Smooth muscle cell of the brain vasculature (primary cell): ENCODE data around the gene AMBRA1.

Source experiments
- DNase-seq: peaks from one replicate; pipeline ENCODE4 v3.0.0-alpha.2; 2012; ENCODE audit warnings: low read depth, low spot score

Gene AMBRA1

GRCh38 chr11:46444305-46444704 is 149.5 kb downstream of the AMBRA1 start:
- no peak for DNase-seq

- no peak for DNase-seq
Observed at GRCh38 chr11:46438211-46438610, 155.6 kb downstream of the AMBRA1 start.

GRCh38 chr11:46437122-46437689 is 156.6 kb downstream of the AMBRA1 start:
- DNase-seq: no peak

GRCh38 chr11:46436113-46436512 is 157.7 kb downstream of the AMBRA1 start:
- DNase-seq: no peak

- no peak for DNase-seq
Observed at GRCh38 chr11:46435679-46436078, 158.1 kb downstream of the AMBRA1 start.

GRCh38 chr11:46431211-46431610 is 162.6 kb downstream of the AMBRA1 start:
- no peak for DNase-seq

GRCh38 chr11:46429717-46430116 is 164.1 kb downstream of the AMBRA1 start:
- no peak for DNase-seq

- DNase-seq: no peak
Observed at GRCh38 chr11:46427364-46427763, 166.5 kb downstream of the AMBRA1 start.

GRCh38 chr11:46426233-46426991 is 167.4 kb downstream of the AMBRA1 start:
- DNase-seq: no peak

GRCh38 chr11:46422588-46422987 is 171.2 kb downstream of the AMBRA1 start:
- no peak for DNase-seq

GRCh38 chr11:46421257-46421880 is 172.5 kb downstream of the AMBRA1 start:
- DNase-seq: no peak

GRCh38 chr11:46420513-46420912 is 173.3 kb downstream of the AMBRA1 start:
- no peak for DNase-seq

- DNase-seq: no peak
Observed at GRCh38 chr11:46418751-46419150, 175.1 kb downstream of the AMBRA1 start.

GRCh38 chr11:46417711-46418110 is 176.1 kb downstream of the AMBRA1 start:
- no peak for DNase-seq

- no peak for DNase-seq
Observed at GRCh38 chr11:46414879-46415278, 178.9 kb downstream of the AMBRA1 start.

GRCh38 chr11:46414466-46414796 is 179.4 kb downstream of the AMBRA1 start:
- DNase-seq: no peak

- DNase-seq: no peak
Observed at GRCh38 chr11:46413760-46414465, 179.9 kb downstream of the AMBRA1 start.

GRCh38 chr11:46410021-46410420 is 183.8 kb downstream of the AMBRA1 start:
- no peak for DNase-seq

GRCh38 chr11:46408407-46408986 is 185.3 kb downstream of the AMBRA1 start:
- DNase-seq: no peak

GRCh38 chr11:46407635-46408034 is 186.2 kb downstream of the AMBRA1 start:
- no peak for DNase-seq

- no peak for DNase-seq
Observed at GRCh38 chr11:46404476-46405017, 189.3 kb downstream of the AMBRA1 start.
